Neural crest cell (in vitro differentiated cells): Measurements from ENCODE around the gene CNKSR3. TPM values are rescaled to one million over a fixed set of nuclear protein-coding genes. Genes with fewer than 3 reads are reported as not detected.

Source experiments
- DNase-seq: peaks from one replicate; pipeline ENCODE4 v3.0.0; 2021; ENCODE audit warnings: low read depth, mixed read lengths, low spot score
- H3K27ac Mint-ChIP-seq: one replicate; pipeline ENCODE4 v1.8.0; 2021; ENCODE audit warnings: mild to moderate bottlenecking, mixed read lengths; ENCODE audit not compliant: unreplicated experiment
- H3K27me3 Mint-ChIP-seq: 2 replicates; pipeline ENCODE4 v1.8.0; 2021; ENCODE audit warnings: low read depth, mild to moderate bottlenecking, mixed read lengths
- H3K36me3 Mint-ChIP-seq: 2 replicates; pipeline ENCODE4 v1.8.0; 2021; ENCODE audit warnings: low read depth, mild to moderate bottlenecking, mixed read lengths
- H3K4me1 Mint-ChIP-seq: 2 replicates; pipeline ENCODE4 v1.8.0; 2021; ENCODE audit warnings: mixed read lengths
- H3K4me3 Mint-ChIP-seq: one replicate; pipeline ENCODE4 v1.8.0; 2021; ENCODE audit warnings: mild to moderate bottlenecking, mixed read lengths
- H3K9me3 Mint-ChIP-seq: 2 replicates; pipeline ENCODE4 v1.8.0; 2021; ENCODE audit warnings: mixed read lengths
- total RNA-seq: library from RNA; stranded (reverse); gene quantifications from 2 replicates; pipeline ENCODE4 v1.2.1, GENCODE V29; 2021
- TF ChIP-seq, protein P1 (sequence below): fragments of 200-600 bp; sonication (generic); conservative IDR thresholded peaks from 2 replicates; pipeline ENCODE4 v1.5.0; 2021; ENCODE audit warnings: antibody characterized with exemption, mild to moderate bottlenecking

The CNKSR3 gene
- total RNA-seq, 1 donor from 2014 or later, result 11.7 TPM

DNA sequence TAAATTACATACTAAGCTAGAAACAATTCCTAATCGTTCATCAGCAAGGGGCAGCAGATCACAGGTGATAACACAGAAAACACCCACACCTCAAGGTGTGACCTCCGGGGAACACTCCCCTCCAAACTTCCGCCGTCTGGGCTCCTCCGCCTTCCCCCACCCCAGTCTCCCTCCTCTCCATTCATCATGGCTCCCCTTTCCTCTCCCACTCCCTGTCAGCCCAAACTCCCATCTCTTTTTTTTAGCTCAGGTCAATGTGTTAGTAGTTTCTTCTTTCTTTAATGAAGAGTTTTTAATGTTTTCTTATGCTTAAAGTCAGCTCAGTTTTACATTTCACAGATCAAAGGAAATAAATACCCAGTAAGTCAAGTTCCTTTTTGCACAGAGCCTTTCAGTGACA is 20.7 kb downstream of the CNKSR3 start:
- no peak overlapping the region for H3K4me3 Mint-ChIP-seq
- no peaks in the 10 kb centered on the region for H3K36me3 Mint-ChIP-seq
- H3K27ac Mint-ChIP-seq, result no peak overlapping the region
- no peaks in the 10 kb centered on the region for H3K27me3 Mint-ChIP-seq
- H3K9me3 Mint-ChIP-seq, result no peaks in the 10 kb centered on the region
- no peak for DNase-seq
- H3K4me1 Mint-ChIP-seq, result peaks cover 11% of the 10 kb centered on the region
- TF ChIP-seq, protein P1, sequence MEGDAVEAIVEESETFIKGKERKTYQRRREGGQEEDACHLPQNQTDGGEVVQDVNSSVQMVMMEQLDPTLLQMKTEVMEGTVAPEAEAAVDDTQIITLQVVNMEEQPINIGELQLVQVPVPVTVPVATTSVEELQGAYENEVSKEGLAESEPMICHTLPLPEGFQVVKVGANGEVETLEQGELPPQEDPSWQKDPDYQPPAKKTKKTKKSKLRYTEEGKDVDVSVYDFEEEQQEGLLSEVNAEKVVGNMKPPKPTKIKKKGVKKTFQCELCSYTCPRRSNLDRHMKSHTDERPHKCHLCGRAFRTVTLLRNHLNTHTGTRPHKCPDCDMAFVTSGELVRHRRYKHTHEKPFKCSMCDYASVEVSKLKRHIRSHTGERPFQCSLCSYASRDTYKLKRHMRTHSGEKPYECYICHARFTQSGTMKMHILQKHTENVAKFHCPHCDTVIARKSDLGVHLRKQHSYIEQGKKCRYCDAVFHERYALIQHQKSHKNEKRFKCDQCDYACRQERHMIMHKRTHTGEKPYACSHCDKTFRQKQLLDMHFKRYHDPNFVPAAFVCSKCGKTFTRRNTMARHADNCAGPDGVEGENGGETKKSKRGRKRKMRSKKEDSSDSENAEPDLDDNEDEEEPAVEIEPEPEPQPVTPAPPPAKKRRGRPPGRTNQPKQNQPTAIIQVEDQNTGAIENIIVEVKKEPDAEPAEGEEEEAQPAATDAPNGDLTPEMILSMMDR, result no peak

DNA sequence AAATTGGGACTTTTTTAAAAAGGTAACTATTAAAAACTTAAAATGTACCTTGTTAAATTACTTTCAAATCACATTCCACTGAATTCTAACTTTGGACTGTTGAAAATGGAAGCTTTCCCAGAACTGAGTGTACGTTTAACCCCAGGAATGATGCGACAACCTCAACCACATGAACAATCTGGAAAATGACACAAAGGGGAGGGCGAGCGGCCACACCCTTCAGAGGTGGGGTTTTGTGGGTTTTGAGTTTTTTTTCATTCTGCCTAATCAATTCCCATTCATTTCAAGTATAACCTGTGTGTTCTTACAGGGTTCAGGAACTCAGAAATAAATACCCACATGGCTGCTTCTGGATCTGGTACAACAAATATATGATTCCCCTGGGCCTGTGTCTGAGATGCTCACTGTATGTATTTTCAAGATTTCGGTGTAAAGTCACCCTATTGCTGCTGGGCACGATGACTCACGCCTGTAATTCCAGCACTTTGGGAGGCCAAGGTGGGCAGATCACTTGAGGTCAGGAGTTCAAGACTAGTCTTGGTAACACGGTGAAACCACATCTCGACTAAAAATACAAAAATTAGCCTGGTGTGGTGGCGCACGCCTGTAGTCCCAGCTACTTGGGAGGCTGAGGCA is 21.6 kb downstream of the CNKSR3 start:
- Mint-ChIP-seq H3K27ac (no peak overlapping the region), H3K36me3 (no peaks in the 10 kb centered on the region), H3K4me1 (peaks cover 11% of the 10 kb centered on the region), H3K4me3 (no peak overlapping the region), H3K27me3 (no peaks in the 10 kb centered on the region), H3K9me3 (no peaks in the 10 kb centered on the region)
- TF ChIP-seq, protein P1, result no peak
- DNase-seq, result no peak

DNA sequence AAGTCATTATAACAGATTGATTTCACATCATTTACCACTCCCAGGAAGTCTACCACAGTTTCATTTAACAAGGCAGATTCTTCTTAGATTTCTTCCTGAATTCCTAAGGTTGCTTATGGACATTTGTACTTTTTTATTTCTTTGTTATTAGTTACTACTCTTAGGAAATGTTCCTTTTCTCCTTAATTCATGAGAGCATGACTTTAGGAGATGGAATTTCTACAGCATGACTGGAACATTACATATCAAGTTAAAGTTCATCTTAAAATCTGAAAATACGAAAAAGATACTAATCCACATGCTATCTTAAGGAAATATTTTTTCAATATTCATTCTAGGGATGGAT is 22.3 kb downstream of the CNKSR3 start:
- no peaks in the 10 kb centered on the region for H3K27me3 Mint-ChIP-seq
- peaks cover 14% of the 10 kb centered on the region for H3K4me1 Mint-ChIP-seq
- H3K9me3 Mint-ChIP-seq, result no peaks in the 10 kb centered on the region
- TF ChIP-seq, protein P1, result no peak
- DNase-seq, result no peak
- H3K36me3 Mint-ChIP-seq, result no peaks in the 10 kb centered on the region
- no peak overlapping the region for H3K4me3 Mint-ChIP-seq
- H3K27ac Mint-ChIP-seq, result no peak overlapping the region

DNA sequence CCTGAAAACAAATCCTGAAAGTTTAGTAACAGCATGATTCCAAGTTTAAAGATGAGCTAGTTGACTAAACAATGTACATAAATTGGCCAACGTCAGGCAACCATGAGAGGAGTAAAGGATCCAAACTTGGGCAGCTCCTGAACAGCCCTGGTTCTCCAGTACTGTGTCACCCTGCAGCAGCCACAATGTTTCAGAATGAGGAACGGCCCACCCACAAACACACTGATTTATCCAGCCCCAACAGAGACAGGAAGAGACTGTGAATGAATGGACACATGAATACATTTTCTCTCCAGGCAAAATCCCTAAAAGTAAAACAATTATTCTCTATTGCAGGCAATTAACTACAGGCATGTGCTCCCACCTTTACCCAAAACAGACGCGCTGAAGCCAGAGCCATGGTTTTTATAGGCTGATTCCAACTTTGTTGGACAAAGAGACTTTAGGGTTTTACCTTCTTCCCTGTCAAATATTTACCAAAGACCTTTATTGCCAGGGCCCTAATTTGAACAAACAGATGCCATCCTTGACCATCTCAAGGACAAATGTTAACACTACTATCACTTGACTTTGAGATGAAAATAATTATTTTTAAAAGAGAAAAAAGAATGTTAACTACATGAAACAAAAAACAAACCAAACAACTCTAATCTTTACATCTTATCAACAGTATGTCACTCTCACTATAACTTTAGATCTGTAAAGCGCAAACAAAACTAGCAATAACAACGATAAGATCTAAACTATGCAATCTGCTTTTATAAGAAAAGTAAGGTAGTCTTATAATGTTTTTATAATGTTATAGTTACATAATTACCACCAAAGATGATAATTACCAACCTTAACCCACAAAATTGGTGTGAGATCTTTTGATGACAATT is 22.9 kb downstream of the CNKSR3 start:
- TF ChIP-seq, protein P1, result no peak
- Mint-ChIP-seq H3K9me3 (no peaks in the 10 kb centered on the region), H3K4me3 (no peak overlapping the region), H3K4me1 (peaks cover 21% of the 10 kb centered on the region), H3K27me3 (no peaks in the 10 kb centered on the region), H3K27ac (no peak overlapping the region), H3K36me3 (no peaks in the 10 kb centered on the region)
- DNase-seq, result no peak

DNA sequence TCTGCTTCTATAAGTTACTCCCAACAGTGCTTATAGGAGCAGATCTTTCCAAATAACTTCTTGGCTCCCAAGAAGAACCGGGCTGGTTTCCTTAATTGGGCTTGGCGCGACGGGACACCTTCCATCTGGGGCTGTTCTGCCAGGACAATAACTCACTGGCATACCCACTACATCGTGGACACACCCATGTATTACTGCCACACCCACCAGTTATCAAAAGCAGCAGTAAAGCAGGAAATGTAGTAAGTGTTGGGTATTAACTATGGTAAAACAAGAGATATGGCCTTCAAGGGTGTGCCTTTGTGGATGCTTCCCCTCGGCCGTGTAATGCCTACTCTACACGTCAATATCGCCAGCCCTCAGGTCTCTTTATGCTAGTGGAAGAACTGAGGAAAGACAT is 24.7 kb downstream of the CNKSR3 start:
- DNase-seq, result no peak
- Mint-ChIP-seq H3K4me1 (peaks cover 26% of the 10 kb centered on the region), H3K4me3 (no peak overlapping the region), H3K27ac (no peak overlapping the region), H3K27me3 (no peaks in the 10 kb centered on the region), H3K9me3 (no peaks in the 10 kb centered on the region), H3K36me3 (no peaks in the 10 kb centered on the region)
- TF ChIP-seq, protein P1, result no peak
